Vagina (tissue), 2 donors: ENCODE results near the gene SLC43A1. TPM values are rescaled to one million over a fixed set of nuclear protein-coding genes. Genes with fewer than 3 reads are reported as not detected.
"Not testable (repeated sequence)": the region's sequence is repeated elsewhere in the genome, so short reads cannot be mapped to it uniquely, and the experiment has no call there.

ENCODE experiments used
- DNase-seq, 2 donors: peaks; one replicate each; pipeline ENCODE4 v3.0.0-alpha.2; 2017; ENCODE audit errors: extremely low spot score in 2 of 2
- H3K27ac ChIP-seq: fragments of 200-600 bp; sonication (generic); one replicate; pipeline ENCODE4 v1.5.1; 2019
- H3K27me3 ChIP-seq: fragments of 200-600 bp; sonication (generic); one replicate; pipeline ENCODE4 v1.5.1; 2019
- H3K36me3 ChIP-seq, 2 donors: fragments of 200-600 bp; sonication (generic); one replicate each; pipeline ENCODE4 v1.5.1; 2017 to 2019
- H3K4me1 ChIP-seq: fragments of 200-600 bp; sonication (generic); one replicate; pipeline ENCODE4 v1.5.1; 2019
- H3K4me3 ChIP-seq, 2 donors: fragments of 200-600 bp; sonication (generic); 1 replicate in 1 of 2; 2 replicates in 1 of 2; pipeline ENCODE4 v1.5.1; 2016 to 2019
- H3K9me3 ChIP-seq: fragments of 200-600 bp; sonication (generic); one replicate; pipeline ENCODE4 v1.5.1; 2019
- CTCF ChIP-seq, 3 experiments: fragments of 450-650 bp in 2 of 3; fragments of 200-600 bp in 1 of 3; sonication (generic) in 1 of 3; IDR thresholded peaks; one replicate each; pipeline ENCODE4 v1.5.1; 2017 to 2019; ENCODE audit warnings: antibody characterized with exemption in 3 of 3, mild to moderate bottlenecking in 2 of 3, moderate library complexity in 2 of 3
- POLR2A ChIP-seq, 2 donors: fragments of 450-650 bp; IDR thresholded peaks; one replicate each; pipeline ENCODE4 v1.6.1; 2017; ENCODE audit warnings: antibody characterized with exemption in 2 of 2, mild to moderate bottlenecking in 2 of 2, moderate library complexity in 2 of 2
- POLR2AphosphoS5 ChIP-seq, 2 donors: sonication (generic); formaldehyde crosslinking; IDR thresholded peaks; one replicate each; pipeline ENCODE4 v1.9.0; 2017; ENCODE audit warnings: antibody characterized with exemption in 2 of 2, mild to moderate bottlenecking in 2 of 2, low read depth in 1 of 2; ENCODE audit not compliant: insufficient read depth in 1 of 2
- intact Hi-C: fragments of 100-400 bp; cut with DNase I; formaldehyde crosslinking; loops from one replicate; pipeline ENCODE4 v1.15.1; 2023
- total RNA-seq: library from RNA; depleted of rRNA; stranded (reverse); fragments of >200 nt; gene quantifications from one replicate; pipeline ENCODE4 v1.2.3, GENCODE V29; 2016

Gene SLC43A1
- total RNA-seq, 1 donor from 2014 or later = 22.6 TPM

GRCh38 chr11:57541169-57541568, 25.7 kb upstream of the SLC43A1 start:
- no peak for DNase-seq
- TF ChIP-seq POLR2AphosphoS5 (IDR thresholded peaks at IDR 0.05; ENCODE audit: insufficient read depth in 1 of 2, low read depth in 1 of 2) = no peak
- TF ChIP-seq CTCF (IDR thresholded peaks at IDR 0.05) = no peak
- no peak for TF ChIP-seq POLR2A (IDR thresholded peaks at IDR 0.05)
- H3K27me3 ChIP-seq = no peaks in the 10 kb centered on the region
- H3K4me1 ChIP-seq = no peaks in the 10 kb centered on the region
- H3K27ac ChIP-seq = no peak overlapping the region
- no peak overlapping the region for H3K4me3 ChIP-seq
- H3K9me3 ChIP-seq = no peaks in the 10 kb centered on the region
- intact Hi-C loops = no loop called here
- no peaks in the 10 kb centered on the region for H3K36me3 ChIP-seq

GRCh38 chr11:57539342-57539741, 23.8 kb upstream of the SLC43A1 start:
- no peaks in the 10 kb centered on the region for H3K4me1 ChIP-seq
- H3K27ac ChIP-seq = no peak overlapping the region
- no peak overlapping the region for H3K4me3 ChIP-seq
- TF ChIP-seq POLR2A (IDR thresholded peaks at IDR 0.05) = no peak
- no peak for TF ChIP-seq POLR2AphosphoS5 (IDR thresholded peaks at IDR 0.05; ENCODE audit: insufficient read depth in 1 of 2, low read depth in 1 of 2)
- no peak for TF ChIP-seq CTCF (IDR thresholded peaks at IDR 0.05)
- H3K27me3 ChIP-seq = no peaks in the 10 kb centered on the region
- no peaks in the 10 kb centered on the region for H3K9me3 ChIP-seq
- intact Hi-C loops = no loop called here
- no peaks in the 10 kb centered on the region for H3K36me3 ChIP-seq
- no peak for DNase-seq

- DNase-seq = no peak
- H3K27me3 ChIP-seq = no peaks in the 10 kb centered on the region
- H3K36me3 ChIP-seq = no peaks in the 10 kb centered on the region
- intact Hi-C loops = no loop called here
- TF ChIP-seq POLR2A (IDR thresholded peaks at IDR 0.05) (no peak), CTCF (IDR thresholded peaks at IDR 0.05) (no peak), POLR2AphosphoS5 (IDR thresholded peaks at IDR 0.05; ENCODE audit: insufficient read depth in 1 of 2, low read depth in 1 of 2) (no peak)
- H3K9me3 ChIP-seq = no peaks in the 10 kb centered on the region
- H3K4me1 ChIP-seq = no peaks in the 10 kb centered on the region
- H3K27ac ChIP-seq = no peak within 1 kb of the TSS
- H3K4me3 ChIP-seq = no peak within 1 kb of the TSS
Measured at GRCh38 chr11:57536947-57537619, 21.6 kb upstream of the SLC43A1 start, which contains the start of gene SMTNL1. TSS of gene SMTNL1 (plus strand) at chr11:57537595. CDS start at chr11:57542643, 5,048 bp downstream.

GRCh38 chr11:57534449-57534848, 18.9 kb upstream of the SLC43A1 start:
- DNase-seq, H3K27ac ChIP-seq, H3K27me3 ChIP-seq, H3K4me1 ChIP-seq, H3K36me3 ChIP-seq, H3K9me3 ChIP-seq, H3K4me3 ChIP-seq, intact Hi-C loops: not testable (repeated sequence)

- TF ChIP-seq POLR2A (IDR thresholded peaks at IDR 0.05) = peak in 1 of 2 donors; percentile 8
- peak; percentile 89 to 100 for TF ChIP-seq POLR2AphosphoS5 (IDR thresholded peaks at IDR 0.05; ENCODE audit: insufficient read depth in 1 of 2, low read depth in 1 of 2)
- peak in 1 of 3 experiments; percentile 31 for TF ChIP-seq CTCF (IDR thresholded peaks at IDR 0.05)
- DNase-seq = peak; percentile 97 to 99
- Histone ChIP-seq H3K9me3 (no peaks in the 10 kb centered on the region), H3K36me3 (no peaks in the 10 kb centered on the region), H3K27me3 (no peaks in the 10 kb centered on the region), H3K4me1 (peaks cover 12% of the 10 kb centered on the region), H3K27ac (peak within 1 kb of the TSS; percentile 57), H3K4me3 (peak within 1 kb of the TSS; percentile 62 to 82)
- intact Hi-C loops = no loop called here
Measured at GRCh38 chr11:57530596-57531507, 15.3 kb upstream of the SLC43A1 start, which contains the start of gene TIMM10. TSS of gene TIMM10 (minus strand) at chr11:57530754. CDS start at chr11:57530189, 565 bp downstream.
